Measurements from ENCODE around the gene TMEM116.

Gene TMEM116

GRCh38 chr12:111905502-111905901, 107.5 kb downstream of the TMEM116 start:
- DNase-seq = no peak
- intact Hi-C loops (cut with DNase I) = no loop called here

GRCh38 chr12:111904446-111904975, 108.5 kb downstream of the TMEM116 start:
- no peak for DNase-seq

GRCh38 chr12:111901182-111901581, 111.8 kb downstream of the TMEM116 start:
- intact Hi-C loops (cut with DNase I) = no loop called here

More at GRCh38 chr12:111904446-111904975, 108.5 kb downstream of the TMEM116 start:
- intact Hi-C loops (cut with DNase I) = no loop called here

GRCh38 chr12:111894556-111894955, 118.4 kb downstream of the TMEM116 start:
- intact Hi-C loops (cut with DNase I) = no loop called here
- DNase-seq = no peak

More at GRCh38 chr12:111901182-111901581, 111.8 kb downstream of the TMEM116 start:
- DNase-seq = no peak

GRCh38 chr12:111893287-111893686, 119.7 kb downstream of the TMEM116 start:
- DNase-seq = no peak
- intact Hi-C loops (cut with DNase I) = no loop called here

GRCh38 chr12:111887926-111888745, 124.8 kb downstream of the TMEM116 start:
- intact Hi-C loops (cut with DNase I) = no loop called here
- DNase-seq = no peak

GRCh38 chr12:111886662-111887545, 126.1 kb downstream of the TMEM116 start:
- DNase-seq = no peak
- intact Hi-C loops (cut with DNase I) = no loop called here

- intact Hi-C loops (cut with DNase I) = no loop called here
- DNase-seq = no peak
Observed at GRCh38 chr12:111881716-111882115, 131.2 kb downstream of the TMEM116 start.
